Lung (tissue), 12 donors: ENCODE measurements around the gene SDK1. TPM values are rescaled to one million over a fixed set of nuclear protein-coding genes. Genes with fewer than 3 reads are reported as not detected.

ENCODE experiments used
- ATAC-seq: fragments of 200-7000 bp; cut with Tn5 transposase; one replicate; pipeline ENCODE4 v1.9.1; 2020; ENCODE audit warnings: moderate number of reproducible peaks; ENCODE audit not compliant: insufficient read depth, low FRiP score
- DNase-seq, 3 donors: peaks; one replicate each; pipeline ENCODE4 v3.0.0-alpha.2; 2013 to 2017
- H3K27ac ChIP-seq, 2 donors: one replicate each; pipeline ENCODE4 v1.5.1; 2013; ENCODE audit warnings: mild to moderate bottlenecking in 2 of 2, moderate library complexity in 2 of 2, control low read depth in 1 of 2, inconsistent platforms in 1 of 2, low read depth in 1 of 2, low read length in 1 of 2
- H3K27me3 ChIP-seq, 3 donors: one replicate each; pipeline ENCODE4 v1.5.1; 2013; ENCODE audit warnings: low read length in 2 of 3; ENCODE audit not compliant: control insufficient read depth in 3 of 3, insufficient read depth in 3 of 3
- H3K36me3 ChIP-seq, 4 donors: one replicate each; pipeline ENCODE4 v1.5.1; 2013; ENCODE audit warnings: low read length in 4 of 4, mild to moderate bottlenecking in 1 of 4, moderate library complexity in 1 of 4; ENCODE audit not compliant: control insufficient read depth in 4 of 4, insufficient read depth in 4 of 4
- H3K4me1 ChIP-seq, 5 donors: one replicate each; pipeline ENCODE4 v1.5.1; 2013; ENCODE audit warnings: low read length in 5 of 5, mild to moderate bottlenecking in 2 of 5, moderate library complexity in 1 of 5; ENCODE audit not compliant: control insufficient read depth in 5 of 5, insufficient read depth in 5 of 5
- H3K4me3 ChIP-seq: one replicate; pipeline ENCODE4 v1.5.1; 2013; ENCODE audit warnings: mild to moderate bottlenecking, control low read depth, moderate library complexity
- H3K9ac ChIP-seq, 2 donors: one replicate each; pipeline ENCODE4 v1.5.1; 2013; ENCODE audit warnings: low read length in 2 of 2, control low read depth in 1 of 2; ENCODE audit not compliant: insufficient read depth in 1 of 2
- H3K9me3 ChIP-seq, 4 donors: one replicate each; pipeline ENCODE4 v1.5.1; 2013; ENCODE audit warnings: low read length in 3 of 4, mild to moderate bottlenecking in 1 of 4, moderate library complexity in 1 of 4; ENCODE audit not compliant: control insufficient read depth in 4 of 4, insufficient read depth in 3 of 4
- CTCF ChIP-seq: IDR thresholded peaks from 2 replicates; pipeline ENCODE4 v1.5.1; 2012; ENCODE audit warnings: mild to moderate bottlenecking; ENCODE audit errors: control extremely low read depth, extremely low read depth
- WGBS, 2 donors: extraction: QIAGEN DNeasy Blood & Tissue Kit; methylation state at CpG; one replicate each; pipeline ENCODE4 v1.1.7; 2013; 5-methylcytosine and 5-hydroxymethylcytosine counted together
- polyA plus RNA-seq, 2 donors: library from polyadenylated mRNA; stranded (reverse); fragments of 200-250 nt; gene quantifications; one replicate each; pipeline ENCODE4 v1.2.1, GENCODE V29; 2013
- total RNA-seq, 2 donors: library from RNA; depleted of rRNA in 1 of 2; stranded (reverse); fragments of >200 nt in 1 of 2; gene quantifications; one replicate each; pipeline ENCODE4 v1.2.1, GENCODE V29; 2014 to 2021
- donor health status: control.
- donor health status: control.
- donor health status: Bipolar disorder and iron deficiency.
- donor health status: healthy.
- donor health status: DM: yes; HTN: yes; CAD: no.

Gene SDK1
- total and polyA plus RNA-seq, 4 donors = 3.7 to 30.1 (median 12.7) TPM

- H3K27me3 ChIP-seq = no peaks in the 10 kb centered on the region
- no peak for ATAC-seq
- TF ChIP-seq CTCF = no peak
Observed at GRCh38 chr7:4129481-4130122, 828.5 kb downstream of the SDK1 start.

GRCh38 chr7:4131063-4131462 is 830.0 kb downstream of the SDK1 start:
- no peak overlapping the region for H3K4me3 ChIP-seq
- TF ChIP-seq CTCF = no peak
- H3K9ac ChIP-seq = no peak overlapping the region
- no peaks in the 10 kb centered on the region for H3K27me3 ChIP-seq
- DNase-seq (no peak), ATAC-seq (no peak)
- H3K9me3 ChIP-seq = peaks cover 0 to 2% (median 0%) of the 10 kb centered on the region in 4 donors
- WGBS, 2 donors = 86 to 88% methylated on average over 7 of the region's 7 CpGs
- peaks cover 0 to 31% (median 7%) of the 10 kb centered on the region in 5 donors for H3K4me1 ChIP-seq
- H3K27ac ChIP-seq = no peak overlapping the region
- no peaks in the 10 kb centered on the region for H3K36me3 ChIP-seq

More at GRCh38 chr7:4129481-4130122, 828.5 kb downstream of the SDK1 start:
- WGBS, 2 donors = 86 to 90% methylated on average over 29 of the region's 29 CpGs
- Histone ChIP-seq H3K9ac (no peak overlapping the region), H3K27ac (no peak overlapping the region), H3K4me1 (peaks cover 0 to 23% (median 2%) of the 10 kb centered on the region in 5 donors), H3K9me3 (peaks cover 0 to 2% (median 0%) of the 10 kb centered on the region in 4 donors), H3K36me3 (no peaks in the 10 kb centered on the region), H3K4me3 (no peak overlapping the region)
- no peak for DNase-seq

- Histone ChIP-seq H3K36me3 (no peaks in the 10 kb centered on the region), H3K4me3 (no peak overlapping the region), H3K9me3 (peaks cover 0 to 2% (median 0%) of the 10 kb centered on the region in 4 donors), H3K27ac (no peak overlapping the region), H3K27me3 (no peaks in the 10 kb centered on the region), H3K9ac (no peak overlapping the region), H3K4me1 (peaks cover 0 to 31% (median 7%) of the 10 kb centered on the region in 5 donors)
- no peak for ATAC-seq
- no peak for TF ChIP-seq CTCF
- no peak for DNase-seq
- 91 to 95% methylated on average over 14 of the region's 14 CpGs for WGBS, 2 donors
Observed at GRCh38 chr7:4132221-4132620, 831.2 kb downstream of the SDK1 start.
